GM21786 (cell line): ENCODE results near the gene CD3D.

ENCODE experiments used
- ATAC-seq: cut with Tn5 transposase; IDR thresholded peaks from one replicate; pipeline ENCODE4 v1.9.1; 2021; ENCODE audit not compliant: unreplicated experiment

Gene CD3D

GRCh38 chr11:118304227-118304567 lies 38.3 kb downstream of the CD3D start:
- no peak for ATAC-seq

GRCh38 chr11:118301600-118302195 lies 40.8 kb downstream of the CD3D start:
- no peak for ATAC-seq

DNA sequence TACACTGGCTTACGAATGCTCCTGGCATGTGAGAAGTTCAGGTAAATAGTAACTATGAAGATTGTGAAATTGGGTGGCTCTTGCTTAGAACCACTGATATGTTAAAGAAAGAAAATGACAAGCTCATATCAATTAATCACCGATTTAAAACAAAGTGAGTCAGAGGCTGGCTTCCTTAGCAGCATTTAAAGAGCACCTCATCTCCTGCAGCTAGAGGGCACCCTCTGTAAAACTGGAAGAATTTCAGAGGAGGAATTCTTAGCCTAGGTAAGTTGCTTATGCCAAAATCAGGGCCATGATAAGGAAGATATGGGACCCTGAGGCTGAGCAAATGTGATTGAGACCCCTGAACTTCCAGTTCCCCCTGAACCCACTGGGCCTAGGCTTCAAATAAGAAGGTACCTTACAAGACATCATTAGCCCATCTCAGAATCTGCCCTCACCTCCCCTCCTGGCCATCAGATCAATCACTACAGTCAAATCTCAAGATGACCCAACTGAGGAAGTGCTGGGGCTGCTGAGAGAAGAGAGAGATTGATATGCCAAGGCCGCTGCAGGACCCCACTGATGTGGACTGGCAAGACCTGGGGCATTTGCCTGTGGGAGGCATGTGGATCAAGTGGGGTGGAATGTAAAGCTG lies 46.6 kb downstream of the CD3D start:
- ATAC-seq = no peak

DNA sequence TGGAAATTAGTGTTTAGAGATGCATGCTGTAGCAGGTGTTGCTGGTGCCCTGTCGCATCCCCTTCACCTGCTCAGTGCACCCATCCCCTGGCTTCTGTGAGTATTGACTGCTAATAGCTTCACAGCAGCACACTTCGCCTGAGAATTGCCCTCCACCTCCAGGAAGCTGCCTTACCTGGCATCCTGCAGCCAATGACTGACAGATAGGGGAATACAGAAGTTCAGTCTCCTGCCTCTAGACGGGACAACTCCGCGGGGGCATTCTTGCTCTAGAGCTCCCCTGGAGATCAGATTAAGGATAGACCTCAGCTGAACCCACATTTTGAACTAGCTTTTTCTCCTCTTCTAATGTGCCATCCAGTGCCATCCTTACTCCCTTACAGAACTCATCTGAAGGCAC lies 47.3 kb downstream of the CD3D start:
- ATAC-seq = no peak

GRCh38 chr11:118294053-118294452 lies 48.5 kb downstream of the CD3D start:
- no peak for ATAC-seq

DNA sequence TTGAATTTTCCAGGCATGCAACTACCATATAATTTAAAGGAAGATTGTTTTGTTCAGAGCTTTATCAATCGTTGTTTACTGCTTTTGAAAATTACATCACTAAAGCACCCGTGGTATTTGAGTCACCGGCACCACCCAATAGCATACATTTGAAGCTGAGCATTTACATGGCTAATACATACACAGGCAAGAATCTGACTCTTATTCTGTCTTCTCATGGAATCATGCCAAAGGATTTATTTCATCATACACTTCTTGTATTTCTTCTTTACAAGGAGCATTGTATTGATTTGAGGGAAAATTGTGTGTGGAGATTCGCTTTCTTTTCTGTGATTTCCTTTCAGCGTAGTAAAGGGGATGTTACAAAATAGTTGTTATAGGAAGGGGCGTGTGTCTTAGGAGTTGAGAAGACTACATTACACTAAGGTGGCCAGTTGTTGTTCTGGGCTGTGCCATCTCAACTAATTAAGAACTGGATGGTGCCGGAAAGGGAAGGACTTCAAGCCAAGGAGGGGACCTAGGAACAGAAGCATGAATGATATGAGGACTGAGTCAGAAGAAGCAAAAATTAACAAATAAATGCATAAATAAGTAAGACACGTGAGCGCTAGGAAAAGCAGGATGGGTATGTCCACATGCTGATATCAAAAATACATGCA lies 50.9 kb downstream of the CD3D start:
- no peak for ATAC-seq

- no peak for ATAC-seq
Observed at GRCh38 chr11:118290923-118291322, 51.6 kb downstream of the CD3D start.

DNA sequence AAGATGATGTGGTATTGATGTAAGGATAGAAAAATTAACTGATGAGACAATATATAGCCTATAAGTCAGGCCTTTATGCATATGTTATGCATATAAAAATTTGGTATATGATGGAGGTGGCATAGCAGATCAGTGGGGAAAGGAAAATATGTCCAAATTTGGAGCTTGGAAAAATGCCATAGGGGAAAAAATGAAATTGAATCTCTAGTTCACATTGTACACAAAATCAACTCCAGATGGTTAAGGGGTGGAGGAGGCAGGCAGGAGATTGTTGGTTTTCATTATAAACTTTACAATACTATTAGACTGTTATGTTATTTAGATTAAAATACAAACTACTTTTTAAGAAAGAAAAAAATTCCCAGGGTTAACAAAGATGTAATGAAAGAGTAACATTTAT lies 53.1 kb downstream of the CD3D start:
- no peak for ATAC-seq
